GM18873 (cell line): ENCODE measurements around the gene STAB2.

Experiments used
- ATAC-seq: cut with Tn5 transposase; IDR thresholded peaks from one replicate; pipeline ENCODE4 v1.9.1; 2021; ENCODE audit warnings: mild to moderate bottlenecking, moderate library complexity, moderate number of reproducible peaks; ENCODE audit not compliant: unreplicated experiment, low FRiP score

STAB2 gene

GRCh38 chr12:103736572-103736971 is 149.5 kb downstream of the STAB2 start:
- ATAC-seq = no peak

DNA sequence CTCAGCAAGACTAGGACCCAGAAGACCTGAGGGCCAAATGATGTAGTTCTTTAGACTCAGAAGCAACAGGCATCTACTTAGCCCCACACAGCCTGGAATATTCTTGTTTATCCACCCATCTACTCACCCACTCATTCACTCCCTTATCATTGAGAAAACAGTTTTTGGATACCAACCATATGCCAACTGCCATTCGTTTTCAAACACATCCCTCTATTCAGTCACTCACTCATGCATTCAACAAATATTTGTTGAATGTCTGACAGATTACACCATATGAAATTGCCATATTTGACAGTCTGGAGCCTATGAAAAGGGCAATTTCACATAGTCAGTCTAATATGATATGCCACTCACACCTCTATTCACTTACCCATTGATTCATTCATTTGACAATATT is 150.8 kb downstream of the STAB2 start:
- ATAC-seq = no peak

- no peak for ATAC-seq
Observed at GRCh38 chr12:103742349-103742932, 155.4 kb downstream of the STAB2 start.

DNA sequence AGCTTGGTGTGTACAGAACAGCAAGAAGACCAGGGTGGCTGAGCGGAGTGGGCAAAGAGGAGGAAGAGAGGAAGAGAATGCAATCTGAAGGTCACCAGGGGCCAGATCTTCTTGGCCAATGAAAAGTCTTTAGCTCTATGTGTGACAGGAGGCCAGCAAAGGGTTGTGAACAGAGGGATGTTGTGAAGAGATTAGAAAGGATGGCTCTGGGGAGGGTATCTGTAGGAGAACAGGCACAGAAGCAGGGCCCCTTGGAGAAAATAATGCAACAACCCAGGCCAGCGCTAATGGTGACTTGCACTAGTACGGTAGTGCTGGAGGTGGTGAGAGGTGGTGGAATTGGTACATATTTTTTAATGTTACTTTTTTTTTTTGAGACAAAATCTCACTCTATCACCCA is 156.7 kb downstream of the STAB2 start:
- no peak for ATAC-seq

DNA sequence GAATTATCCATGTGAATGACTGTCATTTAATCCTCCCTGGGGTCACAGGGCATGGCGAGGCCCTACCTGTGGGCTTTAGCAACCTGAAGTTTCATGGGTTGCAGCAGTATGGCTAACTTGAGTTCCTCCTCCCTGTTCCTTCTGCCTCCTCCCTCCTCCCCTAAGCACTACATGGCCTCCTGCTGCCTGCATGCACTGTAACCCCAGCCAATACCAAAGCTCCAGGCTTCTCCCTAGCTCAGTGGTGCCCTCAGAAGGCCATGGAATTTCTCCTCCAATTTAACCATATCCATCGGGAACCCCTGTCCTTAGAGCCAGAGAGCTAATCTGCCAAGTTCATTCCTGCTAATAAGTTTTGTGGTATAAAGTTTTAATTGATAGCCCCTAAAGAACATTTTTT is 158.9 kb downstream of the STAB2 start:
- ATAC-seq = no peak

- ATAC-seq = no peak
Observed at GRCh38 chr12:103748002-103748401, 160.9 kb downstream of the STAB2 start.

DNA sequence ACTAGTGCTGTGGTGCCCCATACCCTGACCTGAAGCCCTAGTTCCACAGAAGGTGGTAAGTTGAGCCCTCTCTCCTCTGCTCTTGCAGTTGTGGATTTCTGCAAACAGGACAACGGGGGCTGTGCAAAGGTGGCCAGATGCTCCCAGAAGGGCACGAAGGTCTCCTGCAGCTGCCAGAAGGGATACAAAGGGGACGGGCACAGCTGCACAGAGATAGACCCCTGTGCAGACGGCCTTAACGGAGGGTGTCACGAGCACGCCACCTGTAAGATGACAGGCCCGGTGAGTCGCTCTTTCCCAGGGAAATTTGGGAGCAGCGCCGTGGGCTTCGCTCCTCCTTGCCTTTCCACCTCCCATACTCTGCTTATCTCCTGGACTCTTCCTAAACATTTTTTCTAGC is 161.8 kb downstream of the STAB2 start:
- no peak for ATAC-seq

DNA sequence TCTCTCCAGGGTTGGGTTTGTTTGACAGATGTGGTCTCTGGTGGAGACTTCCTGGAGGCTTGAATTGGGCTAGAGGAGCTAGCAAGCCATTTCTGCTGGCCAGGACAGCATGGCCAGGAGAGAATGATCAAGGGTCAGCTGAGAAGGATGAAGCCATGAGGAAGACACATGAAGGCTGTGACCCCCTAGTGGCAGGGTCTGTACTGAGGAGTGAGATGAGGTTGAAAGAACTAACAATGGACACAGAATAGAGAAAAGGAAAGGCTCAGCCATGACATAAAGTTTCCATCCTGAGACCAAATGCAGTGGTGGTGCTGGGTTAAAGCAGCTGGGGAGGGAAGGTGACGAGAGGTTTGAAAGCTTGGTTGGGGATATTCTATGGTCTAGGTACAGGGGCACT is 164.1 kb downstream of the STAB2 start:
- no peak for ATAC-seq

DNA sequence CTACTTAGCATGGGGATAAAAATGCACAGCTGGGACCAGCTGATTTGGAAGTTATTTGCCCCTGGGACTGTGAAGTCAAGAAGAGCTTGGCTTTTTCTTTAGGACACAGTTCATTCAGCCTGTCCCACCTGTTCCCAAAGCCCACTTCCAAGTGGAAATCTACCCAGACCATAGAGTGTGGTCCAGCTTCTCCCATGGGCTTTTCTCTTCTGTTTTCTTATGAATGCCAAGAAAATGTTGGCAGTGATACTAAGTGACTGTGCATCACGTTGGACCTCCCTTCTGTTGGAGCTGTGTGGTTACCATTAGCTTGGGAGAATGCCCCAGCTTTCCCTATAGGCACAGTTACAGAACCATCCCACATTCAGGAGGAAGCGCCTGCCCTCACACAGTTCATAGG is 164.5 kb downstream of the STAB2 start:
- ATAC-seq = no peak

- no peak for ATAC-seq
Observed at GRCh38 chr12:103755425-103755824, 168.4 kb downstream of the STAB2 start.

- no peak for ATAC-seq
Observed at GRCh38 chr12:103756443-103756842, 169.4 kb downstream of the STAB2 start.

GRCh38 chr12:103757248-103757647 is 170.2 kb downstream of the STAB2 start:
- ATAC-seq = no peak

DNA sequence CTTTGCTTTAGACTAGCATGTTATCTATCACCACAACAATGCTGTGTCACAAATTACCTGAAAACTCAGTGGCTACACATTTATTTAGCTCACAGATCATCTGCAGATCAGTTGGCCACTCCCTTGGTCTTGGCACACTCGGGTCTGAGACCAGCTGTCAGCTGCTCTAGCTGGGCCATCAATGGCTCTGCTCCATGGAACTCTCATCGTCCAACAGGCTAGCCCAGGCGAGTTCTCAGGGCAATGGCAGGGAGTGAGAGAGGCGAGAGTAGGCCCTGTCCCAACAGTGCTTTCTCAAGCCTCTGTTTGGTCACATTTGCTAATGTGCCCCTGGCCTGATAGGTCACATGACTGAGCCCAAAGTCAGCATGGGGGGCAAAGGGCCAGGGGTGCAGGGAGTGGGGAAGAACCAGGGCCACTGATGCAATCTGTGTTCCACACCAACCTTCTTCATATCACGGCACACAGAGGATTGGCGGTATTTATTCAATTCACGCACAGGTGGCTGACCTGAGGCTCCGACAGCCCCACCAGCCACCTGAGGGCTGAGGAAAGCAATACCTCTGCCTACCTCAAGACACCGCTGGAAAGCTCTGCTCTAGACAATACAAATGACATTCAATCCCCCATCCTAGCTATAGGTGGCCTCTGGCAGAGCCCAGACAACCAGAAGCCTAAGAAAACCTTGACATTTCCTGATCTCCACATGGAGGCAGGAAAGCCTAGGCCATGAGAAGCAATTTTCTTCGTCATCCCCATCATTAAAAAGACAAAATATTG is 171.4 kb downstream of the STAB2 start:
- ATAC-seq = no peak

DNA sequence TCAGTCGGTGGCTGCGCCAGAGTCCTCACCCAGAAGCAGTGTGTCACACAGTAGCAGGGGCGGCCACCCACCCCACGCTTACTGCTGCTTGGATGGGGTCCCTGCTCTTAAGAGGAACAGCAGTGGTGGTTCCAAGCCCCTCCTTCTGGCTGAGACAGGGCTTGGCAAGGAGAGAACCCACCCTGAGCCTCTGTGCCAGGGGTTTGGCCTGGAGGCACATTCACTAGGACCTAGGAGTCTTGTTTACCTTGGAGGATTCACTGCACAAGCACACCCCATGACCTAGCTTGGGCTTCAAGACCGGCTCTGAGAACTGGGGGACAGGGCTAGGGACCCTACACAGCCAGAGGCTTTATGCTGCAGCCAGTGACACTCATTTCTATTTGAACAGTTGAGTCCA is 175.4 kb downstream of the STAB2 start:
- no peak for ATAC-seq

GRCh38 chr12:103765322-103765721 is 178.2 kb downstream of the STAB2 start:
- ATAC-seq = no peak

DNA sequence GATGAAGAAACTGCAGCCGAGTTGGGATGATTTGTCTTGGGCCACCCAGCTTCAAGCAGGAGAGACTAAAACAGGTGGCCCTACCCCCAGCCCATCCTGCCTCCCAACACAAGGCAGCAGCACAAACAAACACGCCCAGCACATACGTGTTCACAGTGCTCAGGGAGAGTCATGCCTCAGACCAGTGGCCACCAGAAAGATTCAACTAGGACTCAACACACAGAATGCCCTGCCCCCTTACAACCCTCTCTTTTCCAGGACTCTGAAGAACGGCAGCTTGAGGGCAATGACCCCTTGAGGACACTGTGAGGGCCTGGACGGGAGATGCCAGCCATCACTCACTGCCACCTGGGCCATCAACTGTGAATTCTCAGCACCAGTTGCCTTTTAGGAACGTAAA is 179.0 kb downstream of the STAB2 start:
- ATAC-seq = no peak

DNA sequence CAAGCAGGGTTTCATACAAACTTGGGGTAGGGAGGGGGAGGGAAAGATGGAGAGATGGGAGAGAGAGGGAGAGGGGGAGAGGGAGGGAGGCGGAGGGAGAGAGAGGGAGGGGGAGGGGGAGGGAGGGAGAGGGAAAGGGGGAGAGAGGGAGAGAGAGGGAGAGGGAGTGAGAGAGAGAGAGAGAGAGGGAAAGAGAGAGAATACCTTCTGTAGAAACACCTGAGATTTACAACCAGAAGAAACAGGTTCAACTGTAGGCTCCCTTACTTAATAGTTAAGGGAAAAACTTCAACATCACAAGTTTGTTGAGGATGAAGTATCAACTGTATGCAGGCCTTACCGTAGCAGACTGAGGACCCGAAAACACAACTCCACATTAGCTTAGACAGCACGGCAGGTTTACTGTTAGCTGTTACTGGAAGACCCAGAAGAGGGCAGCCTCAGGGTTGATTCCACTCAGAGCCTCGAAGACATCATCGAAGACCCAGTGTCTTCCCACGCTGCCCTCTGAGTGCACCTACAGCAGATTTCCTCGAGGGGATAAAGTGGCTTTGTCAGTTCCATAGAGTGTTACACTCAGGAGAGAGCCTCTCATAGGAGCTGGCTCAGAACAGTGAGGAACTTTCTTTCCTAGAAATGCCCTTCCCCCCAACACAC is 181.5 kb downstream of the STAB2 start:
- ATAC-seq = no peak

DNA sequence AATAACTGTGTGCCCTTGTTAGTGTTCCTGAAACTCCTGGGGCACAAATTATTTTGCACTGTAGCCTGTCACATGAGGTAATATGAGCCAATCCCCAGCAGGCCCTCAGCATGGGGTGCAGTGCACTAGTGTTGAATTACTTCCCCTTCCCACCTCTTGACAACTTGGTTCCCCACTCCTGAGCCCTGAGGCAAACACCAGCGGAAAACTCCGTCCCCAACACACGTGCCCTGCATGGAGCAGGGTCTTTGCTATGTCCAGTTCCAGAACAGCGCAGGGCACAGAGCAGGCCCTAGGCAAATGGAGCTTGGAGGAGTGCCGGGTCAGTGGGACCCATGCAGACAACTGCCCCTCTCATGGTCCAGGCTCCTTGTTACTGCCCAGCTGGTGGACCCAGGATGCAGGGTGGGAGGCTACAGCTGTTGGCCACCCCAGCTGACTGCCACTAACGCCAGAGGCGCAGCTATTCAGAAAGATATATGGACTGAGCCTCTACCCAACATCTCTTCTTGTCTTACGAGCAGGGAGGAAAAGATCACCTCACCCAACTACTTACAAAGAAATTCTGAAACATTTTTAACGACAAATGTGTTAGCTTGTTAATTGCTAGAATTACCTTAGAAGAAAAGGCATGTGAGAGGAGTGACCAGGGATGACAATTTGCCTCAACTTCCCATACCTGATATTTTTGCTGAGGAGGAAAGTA is 182.3 kb downstream of the STAB2 start:
- no peak for ATAC-seq

DNA sequence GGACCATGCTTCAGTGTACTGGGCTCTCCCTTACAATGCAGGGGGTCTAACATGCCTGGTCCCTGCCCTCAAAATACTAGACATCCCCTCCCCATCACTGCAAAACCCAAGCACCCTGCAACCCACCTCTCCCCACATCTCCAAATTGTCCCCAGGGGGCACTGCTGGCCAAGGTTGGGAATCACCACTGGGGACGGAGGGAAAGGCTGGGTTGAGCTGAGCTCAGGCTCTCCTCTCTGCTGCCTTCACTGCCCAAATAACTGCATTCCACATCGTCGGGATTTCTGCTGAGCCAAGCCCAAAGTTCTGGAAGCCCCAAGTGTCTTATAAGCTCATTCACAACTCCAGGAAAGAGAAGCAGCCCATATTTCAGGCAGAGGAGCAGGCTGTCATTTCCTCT is 184.4 kb downstream of the STAB2 start:
- ATAC-seq = no peak

- ATAC-seq = no peak
Observed at GRCh38 chr12:103772367-103773108, 185.5 kb downstream of the STAB2 start.
